Mesenchymal stem cell (in vitro differentiated cells and primary cell): ENCODE measurements around the gene ZNF282.

Experiments
- DNase-seq: peaks from one replicate; pipeline ENCODE4 v3.0.0-alpha.2; 2013
- H2AFZ ChIP-seq: one replicate; pipeline ENCODE4 v1.6.1; 2013; ENCODE audit warnings: low read depth, mild to moderate bottlenecking, control low read depth, inconsistent platforms, low read length, moderate library complexity
- H2AK5ac ChIP-seq: 2 replicates; pipeline ENCODE4 v1.6.1; 2013; ENCODE audit warnings: low read length, moderate library complexity, mild to moderate bottlenecking, inconsistent platforms; ENCODE audit not compliant: severe bottlenecking
- H2BK120ac ChIP-seq: one replicate; pipeline ENCODE4 v1.6.1; 2013; ENCODE audit warnings: low read depth, mild to moderate bottlenecking, inconsistent platforms, low read length, moderate library complexity
- H2BK12ac ChIP-seq, 2 experiments: one replicate each; pipeline ENCODE4 v1.6.1; 2013; ENCODE audit warnings: inconsistent platforms in 2 of 2, low read length in 2 of 2, mild to moderate bottlenecking in 2 of 2, moderate library complexity in 2 of 2, control low read depth in 1 of 2
- H2BK15ac ChIP-seq: one replicate; pipeline ENCODE4 v1.6.1; 2013; ENCODE audit warnings: mild to moderate bottlenecking, low read depth, inconsistent platforms; ENCODE audit not compliant: poor library complexity, severe bottlenecking
- H2BK5ac ChIP-seq: 2 replicates; pipeline ENCODE4 v1.6.1; 2013; ENCODE audit warnings: low read depth, mild to moderate bottlenecking, low read length, control low read depth, inconsistent platforms; ENCODE audit not compliant: poor library complexity, severe bottlenecking
- H3K14ac ChIP-seq, 2 experiments: one replicate each; pipeline ENCODE4 v1.6.1; 2013; ENCODE audit warnings: inconsistent platforms in 2 of 2, low read length in 2 of 2, control low read depth in 1 of 2, mild to moderate bottlenecking in 1 of 2, moderate library complexity in 1 of 2
- H3K18ac ChIP-seq, 2 experiments: one replicate each; pipeline ENCODE4 v1.6.1; 2013; ENCODE audit warnings: inconsistent platforms in 2 of 2, low read length in 2 of 2, control low read depth in 1 of 2, low read depth in 1 of 2, mild to moderate bottlenecking in 1 of 2
- H3K23ac ChIP-seq, 2 experiments: one replicate each; pipeline ENCODE4 v1.6.1; 2013; ENCODE audit warnings: inconsistent platforms in 2 of 2, low read length in 2 of 2, mild to moderate bottlenecking in 2 of 2, moderate library complexity in 2 of 2, control low read depth in 1 of 2
- H3K27ac ChIP-seq: 2 replicates; pipeline ENCODE4 v1.5.1; 2013; ENCODE audit warnings: mild to moderate bottlenecking, moderate library complexity, low read length, control low read depth, inconsistent platforms; ENCODE audit not compliant: poor library complexity, severe bottlenecking
- H3K27me3 ChIP-seq, 2 experiments: 2 replicates each; pipeline versions ENCODE4 v1.6.1 to v1.7.0; 2013; ENCODE audit warnings: low read length in 2 of 2, mild to moderate bottlenecking in 2 of 2, moderate library complexity in 2 of 2, control low read depth in 1 of 2, inconsistent platforms in 1 of 2; ENCODE audit not compliant: control insufficient read depth in 1 of 2, insufficient read depth in 1 of 2
- H3K36me3 ChIP-seq, 2 experiments: 2 replicates each; pipeline versions ENCODE4 v1.6.1 to v1.7.0; 2013; ENCODE audit warnings: low read length in 2 of 2, control low read depth in 1 of 2, inconsistent platforms in 1 of 2, low read depth in 1 of 2, mild to moderate bottlenecking in 1 of 2; ENCODE audit not compliant: insufficient read depth in 2 of 2, control insufficient read depth in 1 of 2
- H3K4ac ChIP-seq, 2 experiments: one replicate each; pipeline ENCODE4 v1.6.1; 2013; ENCODE audit warnings: inconsistent platforms in 2 of 2, low read length in 2 of 2, mild to moderate bottlenecking in 2 of 2, moderate library complexity in 2 of 2, control low read depth in 1 of 2, low read depth in 1 of 2
- H3K4me1 ChIP-seq: 2 replicates; pipeline ENCODE4 v1.6.1; 2013; ENCODE audit warnings: low read depth, low read length, control low read depth; ENCODE audit not compliant: control insufficient read depth, insufficient read depth
- H3K4me2 ChIP-seq: 2 replicates; pipeline ENCODE4 v1.6.1; 2013; ENCODE audit warnings: low read length, mild to moderate bottlenecking, inconsistent platforms; ENCODE audit not compliant: poor library complexity, severe bottlenecking
- H3K4me3 ChIP-seq, 2 experiments: 2 replicates each; pipeline versions ENCODE4 v1.5.1 to v1.7.0; 2013; ENCODE audit warnings: low read length in 2 of 2, mild to moderate bottlenecking in 2 of 2, control low read depth in 1 of 2, low read depth in 1 of 2; ENCODE audit not compliant: insufficient read depth in 1 of 2
- H3K79me1 ChIP-seq: replicated peaks from 2 replicates; pipeline ENCODE4 v1.6.1; 2013; ENCODE audit warnings: mild to moderate bottlenecking, control low read depth, low read length, inconsistent platforms; ENCODE audit not compliant: poor library complexity, severe bottlenecking
- H3K9ac ChIP-seq: 2 replicates; pipeline ENCODE4 v1.7.0; 2013; ENCODE audit warnings: mild to moderate bottlenecking, low read length, moderate library complexity
- H3K9me3 ChIP-seq: 2 replicates; pipeline ENCODE4 v1.7.0; 2013; ENCODE audit warnings: mild to moderate bottlenecking, low read length; ENCODE audit not compliant: control insufficient read depth
- H4K8ac ChIP-seq: one replicate; pipeline ENCODE4 v1.6.1; 2013; ENCODE audit warnings: inconsistent platforms, mild to moderate bottlenecking, low read length, moderate library complexity
- H4K91ac ChIP-seq: one replicate; pipeline ENCODE4 v1.6.1; 2013; ENCODE audit warnings: mild to moderate bottlenecking, low read length, inconsistent platforms
- WGBS: methylation state at CpG from one replicate; pipeline ENCODE4 v1.1.7; 2013; ENCODE audit warnings: mixed read lengths; 5-methylcytosine and 5-hydroxymethylcytosine counted together

The ZNF282 gene

GRCh38 chr7:149254181-149254858 is 59.0 kb downstream of the ZNF282 start:
- Histone ChIP-seq H3K4me2 (no peak overlapping the region), H3K9me3 (no peaks in the 10 kb centered on the region), H2AFZ (no peak overlapping the region), H3K4me3 (no peak overlapping the region), H2BK15ac (no peak overlapping the region), H3K36me3 (peaks cover 45 to 59% of the 10 kb centered on the region in 2 experiments), H3K27me3 (no peaks in the 10 kb centered on the region), H3K27ac (no peak overlapping the region), H3K9ac (no peak overlapping the region), H2BK12ac (no peak overlapping the region), H2AK5ac (no peak overlapping the region), H4K8ac (no peak overlapping the region), H3K23ac (no peak overlapping the region), H3K4me1 (no peaks in the 10 kb centered on the region), H3K79me1 (peaks cover 20% of the 10 kb centered on the region), H2BK5ac (no peak overlapping the region), H4K91ac (no peak overlapping the region), H2BK120ac (no peak overlapping the region), H3K14ac (no peak overlapping the region), H3K18ac (no peak overlapping the region), H3K4ac (no peak overlapping the region)
- no peak for DNase-seq
- WGBS = 97% methylated on average over 14 of the region's 16 CpGs

- Histone ChIP-seq H3K4ac (no peak overlapping the region), H3K36me3 (peaks cover 43 to 56% of the 10 kb centered on the region in 2 experiments), H3K4me1 (no peaks in the 10 kb centered on the region), H2BK120ac (no peak overlapping the region), H3K18ac (no peak overlapping the region), H3K23ac (no peak overlapping the region), H2BK5ac (no peak overlapping the region), H3K27ac (no peak overlapping the region), H3K4me3 (no peak overlapping the region), H3K79me1 (peaks cover 14% of the 10 kb centered on the region), H2AK5ac (no peak overlapping the region), H3K9me3 (no peaks in the 10 kb centered on the region), H2BK12ac (no peak overlapping the region), H3K14ac (no peak overlapping the region), H4K8ac (no peak overlapping the region), H4K91ac (no peak overlapping the region), H2BK15ac (no peak overlapping the region), H3K4me2 (no peak overlapping the region), H3K9ac (no peak overlapping the region), H2AFZ (no peak overlapping the region), H3K27me3 (no peaks in the 10 kb centered on the region)
- 94% methylated on average over 5 of the region's 5 CpGs for WGBS
- DNase-seq = no peak
These were observed 59.8 kb downstream of the ZNF282 start for GRCh38 chr7:149255174-149255573.

- no peak for DNase-seq
- Histone ChIP-seq H4K8ac (no peak overlapping the region), H3K9me3 (no peaks in the 10 kb centered on the region), H3K27ac (no peak overlapping the region), H3K27me3 (no peaks in the 10 kb centered on the region), H3K4me1 (no peaks in the 10 kb centered on the region), H3K9ac (no peak overlapping the region), H2AFZ (no peak overlapping the region), H2BK120ac (no peak overlapping the region), H3K4me3 (no peak overlapping the region), H2BK15ac (no peak overlapping the region), H3K4me2 (no peak overlapping the region), H3K18ac (no peak overlapping the region), H2AK5ac (no peak overlapping the region), H3K79me1 (peaks cover 8% of the 10 kb centered on the region), H3K14ac (no peak overlapping the region), H3K23ac (no peak overlapping the region), H2BK5ac (no peak overlapping the region), H3K36me3 (peaks cover 36 to 48% of the 10 kb centered on the region in 2 experiments), H2BK12ac (no peak overlapping the region), H4K91ac (no peak overlapping the region), H3K4ac (no peak overlapping the region)
- 98% methylated on average over 4 of the region's 4 CpGs for WGBS
These were observed 61.2 kb downstream of the ZNF282 start for GRCh38 chr7:149256568-149256967.

- Histone ChIP-seq H3K14ac (no peak overlapping the region), H2BK15ac (no peak overlapping the region), H3K18ac (no peak overlapping the region), H3K4me1 (peaks cover under 1% of the 10 kb centered on the region), H2AK5ac (no peak overlapping the region), H2AFZ (no peak overlapping the region), H2BK5ac (no peak overlapping the region), H3K9ac (no peak overlapping the region), H2BK120ac (no peak overlapping the region), H3K27ac (no peak overlapping the region), H3K9me3 (no peaks in the 10 kb centered on the region), H3K23ac (no peak overlapping the region), H3K36me3 (peaks cover 35 to 43% of the 10 kb centered on the region in 2 experiments), H3K79me1 (peaks cover 8% of the 10 kb centered on the region), H2BK12ac (no peak overlapping the region), H3K27me3 (no peaks in the 10 kb centered on the region), H3K4ac (no peak overlapping the region), H4K8ac (no peak overlapping the region), H3K4me3 (no peak overlapping the region), H3K4me2 (no peak overlapping the region), H4K91ac (no peak overlapping the region)
- DNase-seq = no peak
- WGBS = 94% methylated on average over 2 of the region's 2 CpGs
These were observed 61.8 kb downstream of the ZNF282 start for GRCh38 chr7:149257146-149257545.
